Heart left ventricle (tissue), 16 donors: ENCODE data around the gene APLP2. TPM values are rescaled to one million over a fixed set of nuclear protein-coding genes. Genes with fewer than 3 reads are reported as not detected.
A peak's percentile ranks its signal among the peaks of the same experiment; 100 is the strongest.

ENCODE experiments used
- ATAC-seq, 4 donors: fragments of 200-7000 bp; cut with Tn5 transposase; one replicate each; pipeline ENCODE4 v1.9.1; 2020 to 2022; ENCODE audit warnings: moderate library complexity in 4 of 4, mild to moderate bottlenecking in 3 of 4, moderate number of reproducible peaks in 1 of 4
- DNase-seq, 5 donors: peaks; one replicate each; pipeline ENCODE4 v3.0.0-alpha.2; 2020
- H3K27ac ChIP-seq, 12 donors: fragments of 200-600 bp; sonication (generic) in 4 of 12; one replicate each; pipeline versions ENCODE4 v1.5.0 to v1.8.0; 2016 to 2022; ENCODE audit warnings: mild to moderate bottlenecking in 2 of 12
- H3K27me3 ChIP-seq, 9 donors: fragments of 200-600 bp; sonication (generic) in 2 of 9; one replicate each; pipeline versions ENCODE4 v1.5.1 to v1.8.0; 2016 to 2022; ENCODE audit warnings: mild to moderate bottlenecking in 3 of 9
- H3K36me3 ChIP-seq, 9 donors: fragments of 200-600 bp; sonication (generic) in 2 of 9; one replicate each; pipeline versions ENCODE4 v1.5.0 to v1.8.0; 2018 to 2022; ENCODE audit warnings: mild to moderate bottlenecking in 2 of 9
- H3K4me1 ChIP-seq, 12 donors: fragments of 200-600 bp; sonication (generic) in 4 of 12; one replicate each; pipeline versions ENCODE4 v1.5.0 to v1.8.0; 2016 to 2022; ENCODE audit warnings: mild to moderate bottlenecking in 3 of 12
- H3K4me3 ChIP-seq, 12 donors: fragments of 200-600 bp; sonication (generic) in 4 of 12; one replicate each; pipeline versions ENCODE4 v1.5.0 to v1.8.0; 2017 to 2022; ENCODE audit warnings: mild to moderate bottlenecking in 9 of 12, moderate library complexity in 4 of 12
- H3K9me3 ChIP-seq, 12 donors: fragments of 200-600 bp; sonication (generic) in 4 of 12; one replicate each; pipeline versions ENCODE4 v1.5.0 to v1.8.0; 2016 to 2022; ENCODE audit warnings: mild to moderate bottlenecking in 1 of 12
- POLR2A ChIP-seq, 2 donors: fragments of 450-650 bp; IDR thresholded peaks; one replicate each; pipeline ENCODE4 v1.6.1; 2017; ENCODE audit warnings: antibody characterized with exemption in 2 of 2, mild to moderate bottlenecking in 2 of 2, moderate library complexity in 2 of 2
- WGBS, 4 donors: extraction: QIAGEN DNeasy Blood & Tissue Kit in 2 of 4; methylation state at CpG; one replicate each; pipeline versions ENCODE4 v1.1.5 to v1.1.7; 2013 to 2018; 5-methylcytosine and 5-hydroxymethylcytosine counted together
- intact Hi-C, 10 donors: fragments of 100-400 bp; cut with DNase I; formaldehyde crosslinking; loops; one replicate each; pipeline versions ENCODE4 v1.11.1 to v1.14.2; 2022
- polyA plus RNA-seq, 2 donors: library from polyadenylated mRNA; stranded (reverse); fragments of 200-250 nt; gene quantifications; one replicate each; pipeline ENCODE4 v1.2.3, GENCODE V29; 2013
- total RNA-seq, 9 donors: library from RNA; depleted of rRNA in 2 of 9; stranded (reverse); fragments of >200 nt in 2 of 9; fragmentation: NEBNext Ultra II Directional in 3 of 9; extraction: Animal tissue kit (Norgen Biotek cat#: 25700) in 3 of 9; gene quantifications; one replicate each; pipeline versions ENCODE4 v1.1.0 to v1.2.4, GENCODE V29; 2016 to 2023
- TF ChIP-seq, protein P1 (sequence below), 12 donors: fragments of 200-600 bp; sonication (generic) in 4 of 12; IDR thresholded peaks; one replicate each; pipeline versions ENCODE4 v1.5.0 to v1.8.0; 2018 to 2022; ENCODE audit warnings: antibody characterized with exemption in 12 of 12, mild to moderate bottlenecking in 5 of 12
- donor health status: ischemic (EF 13 %, LVEDD 7.1; RV severe dilation, severe dysfunction).
- donor health status: healthy with polysubstance abuse.
- donor health status: DM: no; HTN: yes; CAD: no.
- donor health status: DM: no; HTN: no; CAD: no.
- donor health status: ischemic (EF 25% LVEDD 6.9; RV normal size, moderate dysfunction).
- donor health status: ischemic (EF 25% LVEDD 5.7; RV mildly dilated, moderate dysfunction).
- donor health status: healthy.
- donor health status: DM: yes; HTN: yes; CAD: no.
- donor health status: ischemic (EF 35%, LVEDD 5.7; RV mildly dilated, moderate dysfunction).
- donor health status: nonischemic (EF 11% LVEDD 7.7; RV severe dilation, severe dysfunction).
- donor health status: DM: yes; HTN: yes; CAD: no.
- donor health status: PGD.
- donor health status: ischemic (EF 29% LVEDD 5.4; RV normal size, mild dysfunction).
- donor health status: nonischemic (EF 23%, LVEDD 6.1; RV moderate dilation, normal function).

The APLP2 gene
- total and polyA plus RNA-seq, 11 donors = 121 to 423 (median 325) TPM

DNA sequence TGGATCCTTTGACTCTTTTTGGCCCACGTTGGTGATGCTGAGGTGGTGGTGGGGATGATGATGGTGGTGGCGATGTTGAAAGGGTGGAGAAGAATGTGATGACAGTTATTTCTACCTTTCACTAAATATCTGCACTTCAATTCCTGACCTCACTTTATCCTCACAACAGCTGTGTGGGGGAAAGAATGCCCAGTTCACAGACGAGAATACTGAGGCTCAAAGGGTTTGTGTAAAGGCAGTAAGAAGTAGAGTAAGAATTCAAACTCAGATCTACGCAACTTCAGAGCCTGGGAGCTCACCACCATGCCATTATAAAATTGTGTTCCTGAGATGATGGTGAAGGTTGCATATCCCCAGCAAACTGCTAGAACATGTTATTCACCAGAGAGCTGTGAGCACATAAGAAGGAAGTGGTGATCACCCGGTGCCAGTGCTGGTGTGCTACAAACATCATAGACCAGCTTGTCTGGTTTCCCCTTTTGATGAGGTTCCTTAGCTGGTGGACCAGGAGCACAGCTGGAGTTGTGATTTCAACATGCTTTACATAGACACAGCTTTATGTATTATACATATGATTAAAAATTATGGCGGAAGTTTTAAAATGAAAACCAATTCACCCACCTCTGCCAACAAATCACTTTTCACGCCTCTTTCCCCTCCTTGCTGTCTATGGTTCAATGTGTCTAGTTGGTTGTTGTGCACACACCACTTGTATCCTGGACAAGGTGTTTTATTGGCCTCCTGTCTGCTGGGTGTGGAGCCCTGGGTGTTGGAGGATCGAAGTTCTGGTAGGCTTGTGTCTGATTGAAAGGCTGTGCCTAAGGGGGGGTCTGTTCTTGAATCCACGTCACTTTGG, 96.1 kb downstream of the APLP2 start:
- no peaks in the 10 kb centered on the region for H3K9me3 ChIP-seq
- peaks cover 0 to 51% (median 6%) of the 10 kb centered on the region in 12 donors for H3K4me1 ChIP-seq
- intact Hi-C loops = no loop called here
- no peak overlapping the region for H3K27ac ChIP-seq
- ATAC-seq (no peak), DNase-seq (peak in 2 of 5 donors; percentile 28 to 39)
- no peak overlapping the region for H3K4me3 ChIP-seq
- no peak for TF ChIP-seq POLR2A (IDR thresholded peaks at IDR 0.05)
- TF ChIP-seq, protein P1, sequence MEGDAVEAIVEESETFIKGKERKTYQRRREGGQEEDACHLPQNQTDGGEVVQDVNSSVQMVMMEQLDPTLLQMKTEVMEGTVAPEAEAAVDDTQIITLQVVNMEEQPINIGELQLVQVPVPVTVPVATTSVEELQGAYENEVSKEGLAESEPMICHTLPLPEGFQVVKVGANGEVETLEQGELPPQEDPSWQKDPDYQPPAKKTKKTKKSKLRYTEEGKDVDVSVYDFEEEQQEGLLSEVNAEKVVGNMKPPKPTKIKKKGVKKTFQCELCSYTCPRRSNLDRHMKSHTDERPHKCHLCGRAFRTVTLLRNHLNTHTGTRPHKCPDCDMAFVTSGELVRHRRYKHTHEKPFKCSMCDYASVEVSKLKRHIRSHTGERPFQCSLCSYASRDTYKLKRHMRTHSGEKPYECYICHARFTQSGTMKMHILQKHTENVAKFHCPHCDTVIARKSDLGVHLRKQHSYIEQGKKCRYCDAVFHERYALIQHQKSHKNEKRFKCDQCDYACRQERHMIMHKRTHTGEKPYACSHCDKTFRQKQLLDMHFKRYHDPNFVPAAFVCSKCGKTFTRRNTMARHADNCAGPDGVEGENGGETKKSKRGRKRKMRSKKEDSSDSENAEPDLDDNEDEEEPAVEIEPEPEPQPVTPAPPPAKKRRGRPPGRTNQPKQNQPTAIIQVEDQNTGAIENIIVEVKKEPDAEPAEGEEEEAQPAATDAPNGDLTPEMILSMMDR (IDR thresholded peaks at IDR 0.05) = no peak
- peaks cover 0 to 14% (median 5%) of the 10 kb centered on the region in 9 donors for H3K27me3 ChIP-seq
- H3K36me3 ChIP-seq = no peaks in the 10 kb centered on the region
- WGBS, 4 donors = 85 to 88% (median 87%) methylated on average over 9 of the region's 9 CpGs

DNA sequence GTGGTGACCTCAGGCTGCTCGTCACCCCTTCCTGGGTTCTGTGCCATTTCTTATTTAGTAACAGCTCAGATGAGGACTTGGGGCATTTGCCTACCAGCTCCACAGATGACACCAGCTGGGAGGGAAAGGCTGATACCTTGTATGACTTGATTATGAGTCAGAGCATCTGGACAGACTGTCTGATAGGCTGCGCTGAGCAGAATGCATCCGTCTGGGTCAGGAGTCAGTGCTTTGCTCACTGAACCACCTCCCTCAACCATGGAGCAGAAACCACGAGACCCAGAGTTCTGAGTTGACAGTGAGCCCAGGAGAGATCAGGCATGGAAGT, 96.7 kb downstream of the APLP2 start:
- Histone ChIP-seq H3K9me3 (no peaks in the 10 kb centered on the region), H3K27me3 (peaks cover 0 to 8% (median 3%) of the 10 kb centered on the region in 9 donors), H3K4me3 (no peak overlapping the region), H3K27ac (no peak overlapping the region), H3K36me3 (no peaks in the 10 kb centered on the region), H3K4me1 (peaks cover 0 to 45% (median 4%) of the 10 kb centered on the region in 12 donors)
- ATAC-seq = peak in 3 of 4 donors; percentile 46 to 78 (median 63)
- intact Hi-C loops = no loop called here
- DNase-seq = peak in 2 of 5 donors; percentile 40 to 54
- 66 to 75% (median 70%) methylated on average over 4 of the region's 4 CpGs for WGBS, 4 donors
- TF ChIP-seq POLR2A (IDR thresholded peaks at IDR 0.05) = no peak
- TF ChIP-seq, protein P1 (IDR thresholded peaks at IDR 0.05) = no peak

DNA sequence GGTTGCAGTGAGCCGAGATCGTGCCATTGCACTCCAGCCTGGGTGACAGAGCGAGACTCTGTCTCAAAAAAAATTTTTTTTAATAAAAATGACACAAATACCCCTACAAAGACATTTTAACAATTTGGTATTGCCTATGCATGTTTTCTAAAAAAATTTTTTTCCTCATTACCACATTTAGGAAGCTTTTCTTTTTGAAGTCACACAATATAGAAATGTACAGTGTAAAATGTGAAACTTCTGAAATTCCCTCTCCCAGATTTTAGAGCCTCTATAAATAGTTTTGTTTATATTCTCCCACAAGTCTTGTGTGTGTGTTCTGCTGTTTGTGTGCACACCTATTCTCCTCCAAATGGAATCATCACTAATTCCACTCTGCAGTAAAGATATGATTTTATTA, 97.5 kb downstream of the APLP2 start:
- Histone ChIP-seq H3K4me1 (peaks cover 0 to 38% (median 2%) of the 10 kb centered on the region in 12 donors), H3K27me3 (peaks cover 0 to 5% (median 0%) of the 10 kb centered on the region in 9 donors), H3K4me3 (no peak overlapping the region), H3K9me3 (no peaks in the 10 kb centered on the region), H3K36me3 (no peaks in the 10 kb centered on the region), H3K27ac (no peak overlapping the region)
- WGBS, 4 donors = 97 to 99% (median 98%) methylated on average over 3 of the region's 3 CpGs
- TF ChIP-seq, protein P1 (IDR thresholded peaks at IDR 0.05) = no peak
- TF ChIP-seq POLR2A (IDR thresholded peaks at IDR 0.05) = no peak
- intact Hi-C loops = no loop called here
- DNase-seq (no peak), ATAC-seq (no peak)

DNA sequence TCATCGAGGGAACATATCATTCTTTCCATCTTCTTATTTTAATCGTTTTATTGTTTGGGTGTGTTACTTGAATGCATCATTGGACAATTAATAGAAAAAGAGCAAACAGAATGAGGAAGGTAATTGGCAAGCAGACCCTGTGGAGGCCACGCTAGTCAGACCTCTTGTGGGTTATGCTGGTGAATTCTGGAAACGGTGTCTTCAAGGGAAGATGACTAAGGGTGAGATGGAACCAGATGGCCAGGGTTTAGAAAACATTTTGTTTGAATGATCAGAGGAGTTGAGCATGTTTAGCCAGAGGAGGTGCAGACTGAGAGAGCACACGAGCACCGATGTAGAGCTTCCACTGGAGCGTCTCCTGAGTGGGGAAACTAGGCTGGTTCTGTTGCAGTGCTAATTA, 98.4 kb downstream of the APLP2 start:
- Histone ChIP-seq H3K36me3 (no peaks in the 10 kb centered on the region), H3K4me1 (peaks cover 0 to 28% (median 2%) of the 10 kb centered on the region in 12 donors), H3K4me3 (no peak overlapping the region), H3K9me3 (no peaks in the 10 kb centered on the region), H3K27ac (no peak overlapping the region), H3K27me3 (peaks cover 0 to 5% (median 0%) of the 10 kb centered on the region in 9 donors)
- no peak for TF ChIP-seq POLR2A (IDR thresholded peaks at IDR 0.05)
- TF ChIP-seq, protein P1 (IDR thresholded peaks at IDR 0.05) = no peak
- 89 to 93% (median 91%) methylated on average over 7 of the region's 7 CpGs for WGBS, 4 donors
- DNase-seq (no peak), ATAC-seq (no peak)
- intact Hi-C loops = no loop called here
